COR-L47 (cell line): Measurements from ENCODE around the gene ZNF28.
A peak's percentile ranks its signal among the peaks of the same experiment; 100 is the strongest.
"Not testable (repeated sequence)": the region's sequence is repeated elsewhere in the genome, so short reads cannot be mapped to it uniquely, and the experiment has no call there.

Source experiments
- DNase-seq: peaks from one replicate; lab custom pipeline; 2025; lab: John Stamatoyannopoulos, UW

The ZNF28 gene

GRCh38 chr19:52778811-52779210, 42.6 kb downstream of the ZNF28 start:
- DNase-seq, result no peak

- DNase-seq, result not testable (repeated sequence)
These were observed 65.0 kb downstream of the ZNF28 start for GRCh38 chr19:52756447-52756846.

GRCh38 chr19:52749780-52750179, 71.7 kb downstream of the ZNF28 start:
- DNase-seq, result no peak

GRCh38 chr19:52748336-52748950, 73.0 kb downstream of the ZNF28 start:
- peak; percentile 60 for DNase-seq
